HFF-Myc (cell line): Measurements from ENCODE around the gene TXNDC12.
A peak's percentile ranks its signal among the peaks of the same experiment; 100 is the strongest.
"Not testable (repeated sequence)": the region's sequence is repeated elsewhere in the genome, so short reads cannot be mapped to it uniquely, and the experiment has no call there.

Source experiments
- DNase-seq: peaks from one replicate; pipeline ENCODE4 v3.0.0-alpha.2; 2011; ENCODE audit warnings: low read depth; ENCODE audit errors: extremely low read depth
- H3K4me3 ChIP-seq: replicated peaks from 2 replicates; pipeline ENCODE4 v1.5.1; 2011; ENCODE audit warnings: low read depth, mild to moderate bottlenecking, control low read depth, low read length
- TF ChIP-seq, protein P1 (sequence below): IDR thresholded peaks from 2 replicates; pipeline ENCODE4 v1.5.1; 2012; ENCODE audit warnings: mild to moderate bottlenecking, low read depth, low read length, control low read depth; ENCODE audit errors: missing control alignments

The TXNDC12 gene

GRCh38 chr1:52032785-52033131 lies 22.2 kb downstream of the TXNDC12 start:
- no peak for DNase-seq
- TF ChIP-seq, protein P1, sequence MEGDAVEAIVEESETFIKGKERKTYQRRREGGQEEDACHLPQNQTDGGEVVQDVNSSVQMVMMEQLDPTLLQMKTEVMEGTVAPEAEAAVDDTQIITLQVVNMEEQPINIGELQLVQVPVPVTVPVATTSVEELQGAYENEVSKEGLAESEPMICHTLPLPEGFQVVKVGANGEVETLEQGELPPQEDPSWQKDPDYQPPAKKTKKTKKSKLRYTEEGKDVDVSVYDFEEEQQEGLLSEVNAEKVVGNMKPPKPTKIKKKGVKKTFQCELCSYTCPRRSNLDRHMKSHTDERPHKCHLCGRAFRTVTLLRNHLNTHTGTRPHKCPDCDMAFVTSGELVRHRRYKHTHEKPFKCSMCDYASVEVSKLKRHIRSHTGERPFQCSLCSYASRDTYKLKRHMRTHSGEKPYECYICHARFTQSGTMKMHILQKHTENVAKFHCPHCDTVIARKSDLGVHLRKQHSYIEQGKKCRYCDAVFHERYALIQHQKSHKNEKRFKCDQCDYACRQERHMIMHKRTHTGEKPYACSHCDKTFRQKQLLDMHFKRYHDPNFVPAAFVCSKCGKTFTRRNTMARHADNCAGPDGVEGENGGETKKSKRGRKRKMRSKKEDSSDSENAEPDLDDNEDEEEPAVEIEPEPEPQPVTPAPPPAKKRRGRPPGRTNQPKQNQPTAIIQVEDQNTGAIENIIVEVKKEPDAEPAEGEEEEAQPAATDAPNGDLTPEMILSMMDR = no peak
- H3K4me3 ChIP-seq = peak overlapping the region; percentile 85

- TF ChIP-seq, protein P1 = no peak
- DNase-seq = no peak
Measured at GRCh38 chr1:52032124-52032784, 22.7 kb downstream of the TXNDC12 start.

DNA sequence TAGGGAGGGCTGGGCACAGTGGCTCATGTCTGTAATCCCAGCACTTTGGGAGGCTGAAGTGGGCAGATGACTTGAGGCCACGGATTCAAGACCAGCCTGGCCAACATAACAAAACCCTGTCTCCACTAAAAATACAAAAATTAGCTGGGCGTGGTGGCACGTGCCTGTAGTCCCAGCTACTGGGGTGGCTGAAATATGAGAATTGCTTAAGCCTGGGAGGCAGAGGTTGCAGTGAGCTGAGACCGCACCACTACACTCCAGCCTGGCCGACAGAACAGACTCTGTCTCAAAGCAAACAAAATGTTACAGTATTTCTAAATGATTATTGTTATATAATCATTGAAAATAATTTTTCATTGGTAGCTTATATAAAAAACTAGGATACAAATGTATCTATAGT lies 26.2 kb downstream of the TXNDC12 start:
- not testable (repeated sequence) for H3K4me3 ChIP-seq, DNase-seq

More at GRCh38 chr1:52032124-52032784, 22.7 kb downstream of the TXNDC12 start:
- H3K4me3 ChIP-seq = peak overlapping the region; percentile 85

GRCh38 chr1:52028328-52028727 lies 26.7 kb downstream of the TXNDC12 start:
- no peak overlapping the region for H3K4me3 ChIP-seq
- no peak for DNase-seq
- TF ChIP-seq, protein P1 = no peak

- TF ChIP-seq, protein P1 = no peak
- DNase-seq = no peak
- H3K4me3 ChIP-seq = no peak overlapping the region
Measured at GRCh38 chr1:52026278-52026677, 28.7 kb downstream of the TXNDC12 start.

DNA sequence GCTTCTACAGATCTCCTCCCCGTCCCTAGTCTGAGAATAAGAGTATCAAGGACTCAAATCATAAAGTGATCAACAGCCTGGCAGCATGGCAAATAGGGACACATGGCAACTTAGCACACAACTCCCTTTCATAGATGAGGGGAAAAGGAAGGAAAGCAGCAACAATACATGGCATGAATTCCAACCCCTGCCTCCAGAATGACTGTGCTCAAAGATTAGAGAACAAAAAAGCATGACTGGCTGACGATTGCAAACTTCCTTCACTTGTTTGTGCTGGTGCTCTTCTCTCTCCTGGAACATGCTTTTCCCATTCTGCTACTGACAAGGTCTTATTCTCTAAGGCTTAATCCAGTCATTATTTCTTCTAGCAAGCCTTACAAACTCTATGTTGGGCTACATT lies 32.9 kb downstream of the TXNDC12 start:
- no peak for DNase-seq
- TF ChIP-seq, protein P1 = no peak
- no peak overlapping the region for H3K4me3 ChIP-seq

- TF ChIP-seq, protein P1 = no peak
- DNase-seq = no peak
Measured at GRCh38 chr1:52008071-52008809, 46.8 kb downstream of the TXNDC12 start.

More at GRCh38 chr1:52008071-52008809, 46.8 kb downstream of the TXNDC12 start:
- H3K4me3 ChIP-seq = no peak overlapping the region
